ENCODE measurements around the gene ZMYND10. TPM values are rescaled to one million over a fixed set of nuclear protein-coding genes. Genes with fewer than 3 reads are reported as not detected.
A peak's percentile ranks its signal among the peaks of the same experiment; 100 is the strongest.

The ZMYND10 gene
- total RNA-seq, 1 donor from 2014 or later: 32.8 TPM

GRCh38 chr3:50358911-50359759 lies 13.6 kb upstream of the ZMYND10 start, which contains the start of gene TMEM115:
TMEM115 (minus strand) TSS chr3:50359521; CDS start chr3:50359063, 458 bp downstream.
- Histone ChIP-seq H3K9me3 (no peaks in the 10 kb centered on the region), H3K4me1 (peaks cover 45% of the 10 kb centered on the region), H3K27me3 (ENCODE audit: low read depth) (no peaks in the 10 kb centered on the region), H3K27ac (peak within 1 kb of the TSS; percentile 89), H3K4me3 (peak within 1 kb of the TSS; percentile 89), H3K36me3 (peaks cover 37% of the 10 kb centered on the region)
- intact Hi-C loops (cut with DNase I): no loop called here
- DNase-seq (peak; percentile 97), ATAC-seq (peak; percentile 97 to 98)
- TF ChIP-seq CTCF (IDR thresholded peaks at IDR 0.05): no peak

- Histone ChIP-seq H3K4me1 (peaks cover 45% of the 10 kb centered on the region), H3K27me3 (ENCODE audit: low read depth) (no peaks in the 10 kb centered on the region)
- no peak for DNase-seq
Measured at GRCh38 chr3:50358355-50358910, 12.9 kb upstream of the ZMYND10 start.

GRCh38 chr3:50357481-50357880 lies 11.9 kb upstream of the ZMYND10 start:
- peaks cover 45% of the 10 kb centered on the region for H3K4me1 ChIP-seq
- no peak for ATAC-seq
- H3K27ac ChIP-seq: no peak overlapping the region
- intact Hi-C loops (cut with DNase I): no loop called here
- H3K27me3 ChIP-seq (ENCODE audit: low read depth): no peaks in the 10 kb centered on the region
- H3K4me3 ChIP-seq: peak overlapping the region; percentile 89
- no peaks in the 10 kb centered on the region for H3K9me3 ChIP-seq
- H3K36me3 ChIP-seq: peaks cover 52% of the 10 kb centered on the region
- no peak for DNase-seq
- TF ChIP-seq CTCF (IDR thresholded peaks at IDR 0.05): no peak

More at GRCh38 chr3:50358355-50358910, 12.9 kb upstream of the ZMYND10 start:
- ATAC-seq: no peak
- Histone ChIP-seq H3K4me3 (peak overlapping the region; percentile 89), H3K27ac (peak overlapping the region; percentile 89), H3K36me3 (peaks cover 44% of the 10 kb centered on the region), H3K9me3 (no peaks in the 10 kb centered on the region)
- no peak for TF ChIP-seq CTCF (IDR thresholded peaks at IDR 0.05)
- intact Hi-C loops (cut with DNase I): no loop called here

- no peak for TF ChIP-seq CTCF (IDR thresholded peaks at IDR 0.05)
- H3K4me1 ChIP-seq: peaks cover 53% of the 10 kb centered on the region
- peak overlapping the region; percentile 89 for H3K4me3 ChIP-seq
- no peak for ATAC-seq
- no peaks in the 10 kb centered on the region for H3K27me3 ChIP-seq (ENCODE audit: low read depth)
- intact Hi-C loops (cut with DNase I): no loop called here
- H3K27ac ChIP-seq: no peak overlapping the region
- H3K9me3 ChIP-seq: no peaks in the 10 kb centered on the region
- no peak for DNase-seq
- H3K36me3 ChIP-seq: peaks cover 52% of the 10 kb centered on the region
Measured at GRCh38 chr3:50356553-50356952, 11.0 kb upstream of the ZMYND10 start.

- H3K36me3 ChIP-seq: peaks cover 52% of the 10 kb centered on the region
- H3K9me3 ChIP-seq: no peaks in the 10 kb centered on the region
- peak overlapping the region; percentile 89 for H3K4me3 ChIP-seq
- ATAC-seq: no peak
- no peak for DNase-seq
- peaks cover 58% of the 10 kb centered on the region for H3K4me1 ChIP-seq
- no peaks in the 10 kb centered on the region for H3K27me3 ChIP-seq (ENCODE audit: low read depth)
- TF ChIP-seq CTCF (IDR thresholded peaks at IDR 0.05): no peak
- H3K27ac ChIP-seq: no peak overlapping the region
- intact Hi-C loops (cut with DNase I): no loop called here
Measured at GRCh38 chr3:50355829-50356552, 10.5 kb upstream of the ZMYND10 start.
